SU-DHL-6 (cell line): Measurements from ENCODE around the gene CHST1.

Experiments used
- CTCF ChIP-seq: fragments of 200-600 bp; sonication (generic); IDR thresholded peaks from one replicate; pipeline ENCODE4 v1.5.1; 2017; ENCODE audit warnings: antibody characterized with exemption, mild to moderate bottlenecking, low read length, moderate library complexity; ENCODE audit not compliant: insufficient read depth, poor library complexity, severe bottlenecking
- EZH2phosphoT487 ChIP-seq: fragments of 200-600 bp; sonication (generic), shearing (Covaris generic); conservative IDR thresholded peaks from 2 replicates; pipeline ENCODE4 v1.6.1; 2018; ENCODE audit warnings: mild to moderate bottlenecking, antibody characterized with exemption, low read length, moderate library complexity, mixed read lengths

- TF ChIP-seq CTCF (no peak), EZH2phosphoT487 (no peak)
Observed at GRCh38 chr11:45663486-45664375, 1.7 kb downstream of the CHST1 start.
